Esophagus squamous epithelium (tissue), 4 donors: Measurements from ENCODE around the gene BAIAP2L2.

Source experiments
- POLR2A ChIP-seq, 4 donors: fragments of 450-650 bp; IDR thresholded peaks; one replicate each; pipeline ENCODE4 v1.6.1; 2017; ENCODE audit warnings: antibody characterized with exemption in 4 of 4, mild to moderate bottlenecking in 4 of 4, moderate library complexity in 3 of 4
- TF ChIP-seq, protein P1 (sequence below), 6 experiments: fragments of 450-650 bp in 4 of 6; fragments of 200-600 bp in 2 of 6; sonication (generic) in 2 of 6; IDR thresholded peaks; one replicate each; pipeline ENCODE4 v1.5.1; 2016 to 2019; ENCODE audit warnings: antibody characterized with exemption in 6 of 6, mild to moderate bottlenecking in 4 of 6, moderate library complexity in 4 of 6

DNA sequence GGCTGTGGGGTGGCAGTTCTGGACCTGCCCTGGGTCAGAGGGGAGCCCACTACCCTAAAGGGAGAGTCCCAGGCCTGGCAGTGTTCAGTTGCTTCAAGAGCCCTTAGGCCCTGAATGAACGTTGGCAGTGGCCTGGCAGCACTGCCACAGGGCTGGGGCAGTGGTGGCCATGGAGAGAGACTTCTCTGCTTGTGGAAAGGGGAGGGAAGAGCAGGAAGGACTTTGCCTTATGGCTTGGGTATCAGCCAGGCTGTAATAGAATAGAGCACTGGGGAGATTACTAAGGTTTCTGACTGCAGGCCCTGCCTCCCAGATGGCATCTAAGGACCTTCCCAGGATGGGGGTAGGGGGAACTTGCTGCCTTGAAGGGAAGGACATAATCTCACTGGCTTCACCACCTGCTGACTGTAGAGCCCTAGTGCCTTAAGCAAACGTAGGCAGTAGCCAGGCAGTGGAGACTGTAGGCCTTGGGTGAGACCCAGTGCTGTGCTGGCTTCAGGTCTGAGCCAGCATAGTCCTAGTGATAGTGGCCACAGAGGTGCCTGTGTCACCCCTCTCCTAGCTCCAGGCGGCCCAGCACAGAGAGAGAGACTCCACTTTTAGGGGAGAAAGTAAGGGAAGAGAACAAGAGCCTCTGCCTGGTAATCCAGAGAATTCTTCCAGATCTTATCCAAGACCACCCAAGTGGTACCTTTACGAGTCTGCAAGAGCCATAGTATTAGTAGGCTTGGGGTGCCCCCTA lies 43.5 kb upstream of the BAIAP2L2 start:
- TF ChIP-seq, protein P1, sequence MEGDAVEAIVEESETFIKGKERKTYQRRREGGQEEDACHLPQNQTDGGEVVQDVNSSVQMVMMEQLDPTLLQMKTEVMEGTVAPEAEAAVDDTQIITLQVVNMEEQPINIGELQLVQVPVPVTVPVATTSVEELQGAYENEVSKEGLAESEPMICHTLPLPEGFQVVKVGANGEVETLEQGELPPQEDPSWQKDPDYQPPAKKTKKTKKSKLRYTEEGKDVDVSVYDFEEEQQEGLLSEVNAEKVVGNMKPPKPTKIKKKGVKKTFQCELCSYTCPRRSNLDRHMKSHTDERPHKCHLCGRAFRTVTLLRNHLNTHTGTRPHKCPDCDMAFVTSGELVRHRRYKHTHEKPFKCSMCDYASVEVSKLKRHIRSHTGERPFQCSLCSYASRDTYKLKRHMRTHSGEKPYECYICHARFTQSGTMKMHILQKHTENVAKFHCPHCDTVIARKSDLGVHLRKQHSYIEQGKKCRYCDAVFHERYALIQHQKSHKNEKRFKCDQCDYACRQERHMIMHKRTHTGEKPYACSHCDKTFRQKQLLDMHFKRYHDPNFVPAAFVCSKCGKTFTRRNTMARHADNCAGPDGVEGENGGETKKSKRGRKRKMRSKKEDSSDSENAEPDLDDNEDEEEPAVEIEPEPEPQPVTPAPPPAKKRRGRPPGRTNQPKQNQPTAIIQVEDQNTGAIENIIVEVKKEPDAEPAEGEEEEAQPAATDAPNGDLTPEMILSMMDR (IDR thresholded peaks at IDR 0.05) = no peak
- TF ChIP-seq POLR2A (IDR thresholded peaks at IDR 0.05) = no peak
